HG02642 (cell line): ENCODE data around the gene CEP95.
A peak's percentile ranks its signal among the peaks of the same experiment; 100 is the strongest.
"Not testable (repeated sequence)": the region's sequence is repeated elsewhere in the genome, so short reads cannot be mapped to it uniquely, and the experiment has no call there.

Experiments used
- ATAC-seq: cut with Tn5 transposase; IDR thresholded peaks from one replicate; pipeline ENCODE4 v1.9.1; 2021; ENCODE audit warnings: mild to moderate bottlenecking; ENCODE audit not compliant: unreplicated experiment, poor library complexity

Gene CEP95, protein sequence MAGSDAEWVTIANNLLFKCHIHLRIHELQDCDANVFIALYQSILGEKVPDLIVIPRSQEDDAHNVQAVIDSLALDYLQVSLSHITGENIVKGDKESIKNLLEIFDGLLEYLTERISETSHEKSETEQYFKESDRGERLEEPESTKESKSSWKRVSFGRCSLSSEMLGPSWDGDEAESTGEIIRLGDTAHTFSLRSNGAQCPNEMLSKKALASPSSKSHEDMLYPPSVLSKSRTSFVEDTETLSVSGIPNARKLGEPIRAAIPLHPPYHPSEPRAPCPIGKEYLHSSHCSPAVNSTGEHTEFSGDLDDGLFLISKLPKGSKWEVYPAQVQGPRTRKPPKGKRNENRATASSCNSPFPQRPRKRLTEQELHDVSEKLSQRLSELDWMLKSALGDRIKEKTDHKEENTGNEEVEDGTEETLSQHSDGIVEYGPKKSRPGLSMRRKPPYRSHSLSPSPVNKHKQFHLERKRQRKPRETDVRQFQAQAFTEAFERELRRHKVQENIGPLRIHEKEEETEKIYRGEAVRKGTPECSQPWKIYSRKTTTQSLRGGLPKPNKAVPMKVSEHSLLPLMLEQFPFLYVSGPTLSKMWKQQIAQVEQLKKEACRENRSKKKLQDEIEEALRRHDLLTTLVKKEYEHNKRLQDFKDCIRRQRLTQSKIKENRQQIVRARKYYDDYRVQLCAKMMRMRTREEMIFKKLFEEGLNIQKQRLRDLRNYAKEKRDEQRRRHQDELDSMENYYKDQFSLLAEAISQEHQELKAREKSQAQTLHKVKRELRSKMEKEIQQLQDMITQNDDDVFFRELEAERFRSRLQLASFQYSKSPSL

GRCh38 chr17:64506576-64507412, at the start of gene CEP95:
Gene CEP95, plus strand, starts transcription at chr17:64506977. Its CDS starts 121 bp downstream, at chr17:64507098.
- ATAC-seq = peak; percentile 66

DNA sequence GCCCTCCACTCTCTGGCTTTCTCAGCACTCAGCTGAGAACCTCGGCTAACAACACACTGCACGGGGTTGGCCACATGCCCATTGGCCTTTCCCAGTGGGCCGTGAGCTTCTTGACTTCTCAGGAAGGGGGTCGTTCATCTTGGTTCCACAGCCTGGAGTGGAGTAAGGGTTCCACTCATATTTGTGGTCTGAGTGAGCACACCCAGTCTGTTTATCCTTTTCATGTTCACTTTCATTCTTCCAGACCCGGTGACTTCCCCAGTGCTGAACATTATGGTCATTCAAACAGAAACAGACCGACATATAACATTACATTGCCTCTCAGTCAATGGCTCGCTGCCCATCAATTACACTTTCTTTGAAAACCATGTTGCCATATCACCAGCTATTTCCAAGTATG, 49.6 kb upstream of the CEP95 start:
- ATAC-seq = no peak

- no peak for ATAC-seq
These were observed 48.0 kb upstream of the CEP95 start for GRCh38 chr17:64458756-64459155.

- ATAC-seq = no peak
These were observed 47.5 kb upstream of the CEP95 start for GRCh38 chr17:64459284-64459747.

GRCh38 chr17:64459818-64460217, 47.0 kb upstream of the CEP95 start:
- not testable (repeated sequence) for ATAC-seq

DNA sequence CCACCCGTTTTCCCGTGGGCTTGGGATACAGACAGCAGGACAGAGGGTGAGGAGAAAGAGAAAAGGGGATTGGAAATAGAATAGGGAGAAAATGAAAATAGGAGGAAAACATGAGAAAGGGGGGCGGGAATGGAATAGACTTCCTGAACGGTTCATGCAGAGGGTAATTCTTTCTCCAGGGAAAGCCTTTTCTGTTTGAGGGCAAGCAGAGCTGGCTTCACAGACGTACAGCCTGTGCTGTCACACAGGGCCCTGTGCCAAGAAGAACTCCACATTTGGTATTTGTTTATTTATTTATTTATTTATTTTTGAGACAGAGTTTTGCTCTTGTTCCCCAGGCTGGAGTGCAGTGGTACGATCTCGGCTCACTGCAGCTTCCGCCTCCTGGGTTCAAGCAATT, 45.8 kb upstream of the CEP95 start:
- ATAC-seq = no peak

GRCh38 chr17:64461788-64462187, 45.0 kb upstream of the CEP95 start:
- no peak for ATAC-seq

GRCh38 chr17:64466019-64466735, 40.6 kb upstream of the CEP95 start:
- ATAC-seq = no peak

DNA sequence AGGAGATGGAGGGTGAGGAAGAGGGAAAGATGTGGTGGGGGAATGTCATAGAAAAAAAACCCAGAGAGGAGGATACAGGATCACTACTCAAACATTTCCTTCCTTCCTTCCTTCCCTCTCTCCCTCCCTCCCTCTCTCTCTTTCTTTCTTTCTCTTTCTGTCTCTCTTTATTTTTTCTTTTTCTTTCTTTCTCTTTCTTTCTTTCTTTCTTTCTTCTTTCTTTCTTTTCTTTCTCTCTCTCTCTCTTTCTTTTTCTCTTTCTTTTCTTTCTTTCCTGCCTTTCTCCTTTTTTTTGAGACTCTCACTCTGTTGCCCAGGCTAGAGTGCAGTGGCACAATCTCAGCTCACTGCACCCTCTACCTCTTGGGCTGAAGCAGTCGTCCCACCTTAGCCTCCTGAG, 39.9 kb upstream of the CEP95 start:
- not testable (repeated sequence) for ATAC-seq

DNA sequence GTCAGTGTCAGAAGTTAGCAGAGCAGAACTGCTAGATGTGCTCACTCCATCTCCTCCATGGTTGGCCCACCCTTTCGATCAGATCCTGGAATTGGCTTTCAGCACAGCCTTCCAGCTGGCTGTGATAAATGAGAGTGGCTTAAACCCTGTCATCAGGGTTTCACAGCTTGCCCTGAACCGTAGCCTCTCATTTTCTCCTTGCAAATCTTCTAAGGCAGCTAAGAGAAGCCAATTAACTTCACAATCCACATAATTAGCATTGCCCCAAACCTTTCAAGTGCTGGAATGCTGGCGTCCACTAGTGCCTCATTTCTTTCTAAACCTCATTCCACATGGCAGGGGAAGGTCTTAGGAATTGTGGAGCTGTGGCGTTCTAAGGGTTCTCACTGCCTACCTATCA, 36.2 kb upstream of the CEP95 start:
- ATAC-seq = no peak

DNA sequence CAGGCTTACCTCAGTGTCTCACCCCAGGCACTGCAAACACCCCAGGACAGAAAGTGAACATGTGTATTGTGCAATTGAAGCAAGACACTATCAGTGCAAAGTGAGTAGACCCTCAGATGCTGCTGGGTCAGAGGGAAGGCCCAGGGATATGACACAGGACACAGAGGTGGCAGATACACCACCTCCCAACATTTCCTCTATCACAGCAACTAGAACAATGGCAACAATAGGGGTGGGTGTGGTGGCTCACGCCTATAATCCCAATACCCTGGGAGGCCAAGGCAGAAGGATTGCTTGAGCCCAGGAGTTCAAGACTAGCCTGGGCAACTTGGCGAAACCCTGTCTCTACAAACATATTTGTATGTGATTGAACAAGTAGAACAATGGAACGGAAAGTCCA, 35.3 kb upstream of the CEP95 start:
- no peak for ATAC-seq

GRCh38 chr17:64472564-64472963, 34.2 kb upstream of the CEP95 start:
- no peak for ATAC-seq

DNA sequence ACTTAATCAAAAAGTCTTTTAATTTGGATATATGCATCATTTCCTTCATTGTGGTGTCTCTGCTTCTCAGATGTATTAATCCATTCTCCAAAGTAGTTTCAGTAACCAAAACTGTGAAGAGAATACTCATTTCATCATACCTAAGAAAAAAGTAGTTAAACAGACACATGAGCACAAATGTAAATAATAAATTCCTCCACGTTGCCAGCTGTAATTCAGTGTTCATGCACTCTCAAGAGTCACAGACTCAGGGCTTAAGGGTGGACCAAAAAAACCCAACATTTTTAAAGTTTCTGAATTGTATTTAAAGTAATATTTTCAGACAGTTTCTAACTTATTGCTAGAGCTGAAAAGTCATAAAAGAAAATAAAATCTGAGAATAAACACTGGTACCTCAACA, 28.9 kb upstream of the CEP95 start:
- ATAC-seq = no peak

GRCh38 chr17:64480951-64481350, 25.8 kb upstream of the CEP95 start:
- ATAC-seq = no peak

- ATAC-seq = no peak
These were observed 22.4 kb upstream of the CEP95 start for GRCh38 chr17:64484380-64484779.

- no peak for ATAC-seq
These were observed 18.5 kb upstream of the CEP95 start for GRCh38 chr17:64488301-64488700.

DNA sequence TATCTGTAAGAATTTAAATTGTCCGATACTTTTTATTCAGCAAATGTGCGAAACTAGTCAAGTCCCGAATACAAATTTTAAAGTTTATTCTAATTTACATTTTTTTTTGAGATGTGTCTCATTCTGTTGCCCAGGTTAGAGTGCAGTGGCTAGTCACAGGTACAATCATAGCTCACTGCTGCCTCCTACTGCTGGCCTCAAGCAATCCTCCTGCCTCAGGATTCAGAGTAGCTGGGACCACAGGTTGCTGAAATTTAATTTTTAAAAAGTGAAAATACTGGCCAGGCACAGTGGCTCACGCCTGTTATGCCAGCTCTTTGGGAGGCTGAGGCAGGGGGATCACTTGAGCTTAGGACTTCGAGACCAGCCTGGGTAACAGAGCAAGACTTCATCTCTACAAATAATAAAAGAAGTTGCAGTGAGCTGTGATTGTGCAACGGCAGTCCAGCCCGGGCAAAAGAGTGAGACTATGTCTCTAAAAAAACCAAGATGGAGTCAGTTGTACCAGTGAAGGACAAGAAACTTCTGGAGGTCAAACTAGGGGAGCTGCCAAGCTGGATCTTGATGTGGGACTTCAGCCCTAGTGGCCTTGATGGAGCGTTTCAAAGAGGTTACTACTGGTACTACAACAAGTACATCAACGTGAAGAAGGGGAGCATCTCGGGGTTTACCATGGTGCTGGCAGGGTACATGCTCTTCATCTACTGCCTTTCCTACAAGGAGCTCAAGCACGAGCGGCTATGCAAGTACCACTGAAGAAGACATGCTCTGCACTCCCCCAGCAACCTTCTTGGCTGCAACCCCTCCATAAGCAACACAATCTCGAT, 15.5 kb upstream of the CEP95 start:
- no peak for ATAC-seq

GRCh38 chr17:64491994-64492393, 14.8 kb upstream of the CEP95 start:
- ATAC-seq = no peak

GRCh38 chr17:64492481-64493109, 14.2 kb upstream of the CEP95 start:
- no peak for ATAC-seq
